ENCODE results near the gene XPO5. TPM values are rescaled to one million over a fixed set of nuclear protein-coding genes. Genes with fewer than 3 reads are reported as not detected.

Gene XPO5
- total and polyA plus RNA-seq, 11 donors, result 6.0 to 22.4 (median 16.4) TPM

DNA sequence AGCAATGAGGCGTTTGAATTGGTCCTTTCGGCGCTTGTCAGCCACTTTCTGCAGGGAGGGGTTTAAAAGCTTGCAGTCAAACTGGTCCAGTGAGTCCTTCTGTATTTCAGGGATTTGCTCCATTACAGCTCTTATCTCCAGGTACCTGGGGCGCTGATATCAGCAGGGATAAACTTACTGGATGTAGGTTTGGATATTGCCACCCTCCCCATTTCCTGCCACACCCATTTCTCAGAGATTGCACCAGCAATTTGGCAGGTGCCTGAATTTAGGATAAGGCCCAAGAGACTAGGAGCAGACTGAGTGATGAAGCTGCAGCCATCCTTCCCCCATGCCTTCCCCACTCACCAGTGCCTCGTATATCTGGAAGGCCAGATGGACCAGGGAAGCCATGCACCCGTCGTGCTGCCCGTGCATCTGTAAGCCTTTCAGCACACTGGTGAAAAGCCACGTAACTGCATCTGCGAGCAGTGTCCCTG is 51.3 kb downstream of the XPO5 start:
- ATAC-seq (no peak), DNase-seq (no peak)
- no peak overlapping the region for H3K4me3 ChIP-seq
- H3K27ac ChIP-seq, result no peak overlapping the region
- no peak for TF ChIP-seq POLR2A (IDR thresholded peaks at IDR 0.05)
- no peaks in the 10 kb centered on the region for H3K27me3 ChIP-seq
- H3K4me1 ChIP-seq, result peaks cover 0 to 21% (median 12%) of the 10 kb centered on the region in 12 donors
- intact Hi-C loops (cut with DNase I), result no loop called here
- no peaks in the 10 kb centered on the region for H3K9me3 ChIP-seq
- H3K36me3 ChIP-seq, result peaks cover 0 to 100% (median 100%) of the 10 kb centered on the region in 9 donors
- WGBS, 4 donors, result 84 to 92% (median 88%) methylated on average over 10 of the region's 10 CpGs

DNA sequence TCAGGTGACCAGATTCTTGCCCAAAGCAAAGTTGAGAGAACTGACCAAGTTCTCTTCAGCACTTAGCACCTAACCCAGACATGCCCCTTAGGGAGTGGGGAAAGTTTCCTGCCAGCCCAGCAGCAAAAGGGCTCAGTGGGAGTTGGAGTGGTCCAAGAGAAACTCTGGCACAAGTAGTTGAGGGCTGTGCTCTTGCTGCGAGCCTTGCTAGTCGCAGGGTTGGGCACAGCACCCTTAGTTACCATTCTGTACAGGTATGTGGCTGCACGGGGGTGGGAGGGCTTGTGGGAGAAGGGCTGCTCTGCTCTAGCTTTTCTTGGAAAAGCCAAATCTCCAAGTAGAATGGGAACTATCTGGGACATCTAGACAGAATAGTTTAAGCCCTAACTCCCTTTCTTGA is 52.6 kb downstream of the XPO5 start:
- intact Hi-C loops (cut with DNase I), result no loop called here
- ATAC-seq, result no peak

GRCh38 chr6:43522547-43523261 is 53.1 kb downstream of the XPO5 start:
- 76 to 81% (median 78%) methylated on average over 7 to 8 of the region's 8 CpGs for WGBS, 4 donors
- DNase-seq, result no peak
- ATAC-seq, result peak in 1 of 4 donors; percentile 13
- Histone ChIP-seq H3K27me3 (no peaks in the 10 kb centered on the region), H3K9me3 (no peaks in the 10 kb centered on the region), H3K27ac (peak overlapping the region in 9 of 12 donors; percentile 13 to 70 (median 52)), H3K36me3 (peaks cover 0 to 89% (median 87%) of the 10 kb centered on the region in 9 donors), H3K4me3 (no peak overlapping the region), H3K4me1 (peaks cover 0 to 33% (median 21%) of the 10 kb centered on the region in 12 donors)
- TF ChIP-seq POLR2A (IDR thresholded peaks at IDR 0.05) (no peak), CTCF (IDR thresholded peaks at IDR 0.05) (no peak)
- intact Hi-C loops (cut with DNase I), result no loop called here

More for the DNA sequence above, 52.6 kb downstream of the XPO5 start:
- TF ChIP-seq POLR2A (IDR thresholded peaks at IDR 0.05) (no peak), CTCF (IDR thresholded peaks at IDR 0.05) (no peak)
- DNase-seq, result no peak
- Histone ChIP-seq H3K4me1 (peaks cover 0 to 27% (median 15%) of the 10 kb centered on the region in 12 donors), H3K27me3 (no peaks in the 10 kb centered on the region), H3K9me3 (no peaks in the 10 kb centered on the region), H3K4me3 (no peak overlapping the region), H3K27ac (peak overlapping the region in 3 of 12 donors; percentile 52 to 70 (median 54)), H3K36me3 (peaks cover 0 to 94% (median 93%) of the 10 kb centered on the region in 9 donors)
- WGBS, 4 donors, result 95 to 96% (median 95%) methylated on average over 3 of the region's 3 CpGs

- ATAC-seq, result peak in 2 of 4 donors; percentile 54 to 58
- TF ChIP-seq POLR2A (IDR thresholded peaks at IDR 0.05), result no peak
- TF ChIP-seq CTCF (IDR thresholded peaks at IDR 0.05), result no peak
- intact Hi-C loops (cut with DNase I), result no loop called here
- peaks cover 0 to 38% (median 24%) of the 10 kb centered on the region in 12 donors for H3K4me1 ChIP-seq
- H3K27ac ChIP-seq, result peak overlapping the region in 9 of 12 donors; percentile 13 to 70 (median 54)
- WGBS, 4 donors, result 34 to 44% (median 38%) methylated on average over 2 of the region's 2 CpGs
- no peaks in the 10 kb centered on the region for H3K9me3 ChIP-seq
- H3K27me3 ChIP-seq, result no peaks in the 10 kb centered on the region
- DNase-seq, result no peak
- peaks cover 0 to 80% (median 78%) of the 10 kb centered on the region in 9 donors for H3K36me3 ChIP-seq
- no peak overlapping the region for H3K4me3 ChIP-seq
These were observed 54.0 kb downstream of the XPO5 start for GRCh38 chr6:43521836-43522235.
